ENCODE measurements around the gene COX19.
"Not testable (repeated sequence)": the region's sequence is repeated elsewhere in the genome, so short reads cannot be mapped to it uniquely, and the experiment has no call there.

Gene COX19

DNA sequence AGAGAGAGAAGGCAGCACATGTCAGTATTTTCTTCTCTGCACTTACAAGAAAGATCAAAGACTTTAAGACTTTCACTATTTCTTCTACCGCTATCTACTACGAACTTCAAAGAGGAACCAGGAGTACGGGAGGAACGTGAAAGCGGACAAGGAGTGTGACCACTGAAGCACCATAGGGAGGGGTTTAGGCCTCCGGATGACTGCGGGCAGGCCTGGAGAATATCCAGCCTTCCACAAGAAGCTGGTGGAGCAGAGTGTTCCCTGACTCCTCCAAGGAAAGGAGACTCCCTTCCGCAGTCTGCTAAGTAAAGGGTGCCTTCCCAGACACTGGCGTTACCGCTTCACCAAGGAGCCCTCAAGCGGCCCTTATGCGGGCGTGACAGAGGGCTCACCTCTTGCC, 14.4 kb downstream of the COX19 start:
- DNase-seq (ENCODE audit: low read depth in 2 of 2): not testable (repeated sequence)

DNA sequence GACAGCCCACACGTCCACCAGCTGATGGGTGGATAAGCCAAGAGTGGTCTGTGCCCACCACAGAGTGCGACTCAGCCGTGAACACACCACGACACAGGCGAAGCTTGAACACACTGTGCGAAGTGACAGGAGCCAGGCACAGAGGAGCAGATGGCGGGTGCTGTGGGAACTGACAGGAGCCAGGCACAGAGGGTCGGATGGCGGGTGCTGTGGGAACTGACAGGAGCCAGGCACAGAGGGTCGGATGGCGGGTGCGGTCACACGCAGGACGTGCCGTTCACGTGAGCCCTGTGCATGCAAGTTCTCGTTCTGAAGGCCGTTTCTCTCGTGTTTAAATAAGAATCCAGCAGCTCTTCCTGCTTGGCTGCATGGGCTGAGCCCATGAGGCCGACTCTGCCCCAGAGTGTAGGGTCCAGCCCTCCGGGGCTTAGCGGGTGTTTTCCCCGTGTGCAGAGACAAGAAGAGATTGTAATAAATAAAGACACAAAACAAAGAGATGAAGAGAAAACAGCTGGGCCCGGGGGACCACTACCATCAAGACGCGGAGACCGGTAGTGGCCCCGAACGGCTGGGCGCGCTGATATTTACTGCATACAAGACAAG, 15.0 kb downstream of the COX19 start:
- no peak for DNase-seq (ENCODE audit: low read depth in 2 of 2)

DNA sequence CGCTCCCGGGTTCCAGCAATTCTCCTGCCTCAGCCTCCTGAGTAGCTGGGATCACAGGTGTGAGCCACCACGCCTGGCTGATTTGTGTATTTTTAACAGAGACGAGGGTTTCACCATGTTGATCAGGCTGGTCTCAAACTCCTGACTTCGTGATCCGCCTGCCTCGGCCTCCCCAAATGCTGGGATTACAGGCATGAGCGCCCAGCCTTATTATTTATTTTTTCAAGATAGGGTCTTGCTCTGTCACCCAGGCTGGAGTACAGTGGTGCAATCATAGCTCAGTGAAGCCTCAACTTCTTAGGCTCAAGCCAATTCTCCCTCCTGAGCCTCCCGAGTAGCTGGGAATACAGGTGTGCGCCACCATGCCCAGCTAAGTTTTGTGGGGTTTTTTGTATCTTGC, 15.6 kb downstream of the COX19 start:
- DNase-seq (ENCODE audit: low read depth in 2 of 2): not testable (repeated sequence)

GRCh38 chr7:959271-959670, 16.1 kb downstream of the COX19 start:
- DNase-seq (ENCODE audit: low read depth in 2 of 2): no peak

DNA sequence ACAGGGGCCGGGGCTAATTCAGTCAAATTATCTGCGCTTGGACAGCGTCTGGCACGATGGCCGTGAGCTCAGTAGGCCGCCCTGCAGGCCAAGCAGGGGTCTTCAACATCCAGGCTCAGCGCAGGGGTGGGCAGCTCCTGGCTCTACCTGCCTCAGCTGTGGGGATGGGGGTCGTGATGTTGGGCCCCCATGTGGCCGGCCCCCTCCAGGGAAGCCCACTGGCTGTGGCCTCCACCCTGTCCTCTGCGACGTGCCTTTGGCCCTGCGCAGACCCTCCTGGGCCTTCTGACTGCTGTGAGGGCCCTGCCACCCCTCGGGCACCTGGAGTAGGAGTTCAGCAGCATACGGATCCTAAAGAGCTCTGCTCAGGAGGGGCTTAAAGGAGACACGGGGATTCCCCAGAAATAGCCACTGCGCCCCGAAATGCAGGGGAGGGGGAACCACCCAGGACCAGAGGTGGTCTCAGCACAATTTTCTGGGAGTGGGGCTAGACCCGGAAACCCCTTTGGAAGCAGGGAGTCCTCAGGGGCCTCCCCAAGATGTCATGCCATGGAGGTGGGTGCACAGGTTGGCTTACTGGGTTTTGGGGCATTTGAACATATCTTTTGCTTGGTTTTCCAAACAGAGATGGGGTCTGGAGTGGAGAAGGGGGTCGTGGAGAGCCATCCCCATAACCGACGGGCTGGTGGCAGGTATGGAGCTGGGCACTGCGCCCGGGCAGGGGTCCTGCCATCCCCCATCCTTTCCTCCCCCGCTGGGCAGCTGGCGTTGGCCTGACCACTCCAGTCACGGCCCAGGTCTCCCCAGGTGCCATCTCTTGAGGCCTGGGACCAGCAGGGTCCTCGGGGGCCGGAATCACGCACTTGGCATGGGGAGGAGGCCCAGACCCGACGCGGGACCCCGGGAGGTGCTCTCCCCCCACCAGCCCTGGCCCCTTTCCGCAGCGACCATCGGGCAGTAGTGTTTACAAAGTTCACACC, 16.8 kb downstream of the COX19 start:
- no peak for DNase-seq (ENCODE audit: low read depth in 2 of 2)

DNA sequence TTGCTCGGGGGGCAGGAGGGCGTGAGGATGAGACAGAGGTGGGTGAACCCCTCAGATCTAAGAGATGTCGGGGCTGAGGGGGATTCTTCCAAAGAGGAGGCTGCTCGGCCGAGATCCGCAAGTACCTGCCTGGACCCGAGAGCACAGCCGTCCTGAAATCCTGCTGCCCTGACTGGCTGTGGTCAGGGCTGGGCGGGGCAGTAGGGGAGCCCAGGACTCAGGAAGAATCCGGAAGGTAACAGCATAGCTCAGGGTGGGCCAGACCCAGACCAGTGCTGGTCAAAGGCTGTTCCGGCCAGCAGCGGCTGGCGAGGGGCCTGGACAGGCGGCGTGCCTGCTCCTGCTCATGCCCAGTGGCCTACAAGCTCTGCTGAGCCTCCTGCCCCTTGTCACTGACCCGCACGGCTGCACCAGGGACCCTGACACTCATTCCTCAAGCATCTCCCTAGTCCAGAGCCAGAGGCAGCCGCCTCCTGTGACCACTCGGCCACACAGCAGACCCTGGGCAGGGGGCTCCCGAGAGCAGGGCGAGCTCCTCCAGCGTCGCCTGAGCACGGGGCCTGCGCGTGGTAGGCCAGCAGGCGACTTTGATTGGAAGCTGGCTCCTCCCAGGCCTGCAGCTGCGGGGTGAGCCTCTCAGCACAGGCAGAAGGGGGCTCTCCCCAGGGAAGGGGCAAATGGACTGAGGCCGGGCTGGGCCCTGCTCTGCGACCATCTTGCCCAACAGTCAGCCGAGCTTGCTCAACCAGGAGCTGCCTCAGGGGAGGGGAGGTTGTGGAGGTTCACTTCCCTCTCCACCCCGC, 17.7 kb downstream of the COX19 start:
- no peak for DNase-seq (ENCODE audit: low read depth in 2 of 2)

DNA sequence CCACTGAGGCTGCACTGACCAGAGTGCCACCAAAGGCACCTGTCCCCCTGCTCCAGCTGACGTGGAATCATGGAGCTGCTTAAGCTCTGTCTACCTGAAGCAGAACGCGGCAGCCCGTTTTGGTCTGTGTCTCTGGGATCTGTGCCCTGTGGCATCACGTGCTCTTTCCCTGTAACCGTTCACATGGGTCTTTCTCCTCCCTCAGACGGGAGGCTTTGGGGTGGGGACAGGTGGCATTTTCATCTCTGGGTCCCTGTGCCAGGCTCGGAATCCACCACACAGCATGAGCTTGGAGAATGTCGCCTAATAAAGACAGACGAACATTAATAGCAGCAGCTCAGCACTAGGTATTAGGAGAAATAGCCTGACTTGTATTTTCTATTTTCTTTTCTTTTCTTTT, 19.3 kb downstream of the COX19 start:
- no peak for DNase-seq (ENCODE audit: low read depth in 2 of 2)

GRCh38 chr7:954330-955238, 20.8 kb downstream of the COX19 start, which contains the start of gene ADAP1:
Gene ADAP1, minus strand, starts transcription at chr7:954680. Its CDS starts 203 bp downstream, at chr7:954477.
- DNase-seq (ENCODE audit: low read depth in 2 of 2): peak in 1 of 2 experiments; percentile 2

DNA sequence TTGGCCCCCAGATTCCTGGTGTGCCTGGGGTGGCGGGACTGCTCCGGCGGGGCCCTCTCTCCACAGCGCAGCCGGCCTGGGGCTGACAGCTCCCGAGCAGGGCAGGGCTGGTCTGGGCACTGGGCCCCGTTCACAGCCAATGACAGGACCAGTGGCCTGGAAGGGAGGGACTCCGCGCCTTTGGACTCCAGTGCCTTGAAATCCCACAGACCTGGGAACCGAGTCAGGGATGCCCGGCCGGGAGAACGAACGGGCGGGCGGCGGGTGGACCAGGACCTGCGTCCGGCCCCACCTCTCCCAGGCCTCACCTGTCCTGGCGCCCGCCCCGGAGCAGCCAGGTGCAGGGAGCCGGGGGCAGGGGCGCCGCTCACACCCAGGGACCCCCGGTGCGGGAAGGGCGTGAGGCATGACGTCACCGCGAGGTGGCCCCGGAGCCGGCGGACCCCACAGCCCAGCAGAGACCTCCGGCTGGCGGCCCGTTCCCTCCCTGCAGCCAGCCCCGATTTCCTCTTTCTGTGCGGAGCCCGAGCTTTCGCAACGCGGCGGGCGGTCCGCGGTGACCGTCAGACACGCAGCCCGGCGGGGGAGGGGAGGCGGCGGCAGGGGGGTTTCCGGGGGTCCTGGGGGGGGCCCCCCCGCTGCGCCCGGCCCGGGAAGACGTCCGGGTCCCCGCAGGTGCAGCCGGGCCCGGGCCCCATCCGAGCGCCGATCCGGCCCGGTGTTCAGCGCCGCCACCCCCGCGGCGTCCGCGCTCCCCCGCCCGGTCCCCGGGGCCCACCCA, 21.6 kb downstream of the COX19 start:
- DNase-seq (ENCODE audit: low read depth in 2 of 2): no peak

GRCh38 chr7:952548-953441, 22.6 kb downstream of the COX19 start:
- no peak for DNase-seq (ENCODE audit: low read depth in 2 of 2)

GRCh38 chr7:951881-952547, 23.3 kb downstream of the COX19 start:
- DNase-seq (ENCODE audit: low read depth in 2 of 2): no peak

- DNase-seq (ENCODE audit: low read depth in 2 of 2): no peak
Measured at GRCh38 chr7:949021-949934, 26.1 kb downstream of the COX19 start.

- DNase-seq (ENCODE audit: low read depth in 2 of 2): no peak
Measured at GRCh38 chr7:947391-948210, 27.7 kb downstream of the COX19 start.

DNA sequence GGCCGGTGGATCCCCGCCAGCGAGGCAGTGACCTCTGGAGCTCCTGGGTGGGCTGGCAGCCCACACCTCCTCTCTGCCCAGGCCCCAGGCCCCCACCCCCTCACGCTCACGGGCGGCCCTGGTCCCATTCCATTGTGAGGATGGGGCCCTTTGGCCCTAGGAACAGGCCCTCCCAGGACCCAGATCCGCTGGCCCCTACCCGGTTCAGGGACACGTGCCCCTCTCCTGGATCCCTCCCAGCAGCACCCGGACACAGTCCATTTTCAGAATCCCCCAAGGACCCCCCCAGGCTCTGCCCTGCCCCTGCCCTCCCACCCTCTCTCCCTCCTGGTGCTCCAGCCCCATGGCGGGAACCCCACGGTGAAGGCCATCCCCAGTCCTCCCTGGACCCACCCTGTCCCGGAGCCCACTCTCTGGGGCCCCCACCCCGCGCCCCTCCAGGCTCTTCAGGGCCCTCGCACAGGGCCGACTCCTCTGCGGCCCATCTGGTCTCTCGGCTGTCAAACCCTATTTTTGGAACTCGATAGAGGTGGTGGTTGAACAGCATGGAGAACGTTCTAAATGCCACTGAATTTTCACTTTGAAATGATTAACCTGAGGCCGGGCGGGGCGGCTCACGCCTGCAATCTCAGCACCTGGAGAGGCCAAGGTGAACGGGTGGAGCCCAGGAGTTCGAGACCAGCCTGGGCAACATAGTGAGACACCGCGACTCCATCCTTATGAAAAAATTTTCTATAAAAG, 28.9 kb downstream of the COX19 start:
- no peak for DNase-seq (ENCODE audit: low read depth in 2 of 2)

- no peak for DNase-seq (ENCODE audit: low read depth in 2 of 2)
Measured at GRCh38 chr7:945556-946255, 29.6 kb downstream of the COX19 start.

All from fibroblast of skin of left quadriceps (primary cell).